GDM1 (cell line): ENCODE results near the gene KPNA4.

Experiments
- DNase-seq: peaks from one replicate; lab custom pipeline; 2025; lab: John Stamatoyannopoulos, UW

KPNA4 gene

GRCh38 chr3:160449636-160450598 is 115.5 kb downstream of the KPNA4 start, which contains the start of gene TRIM59:
Gene TRIM59, minus strand, starts transcription at chr3:160449786. Its CDS starts 10,603 bp downstream, at chr3:160439183.
- DNase-seq = no peak

- no peak for DNase-seq
Observed at GRCh38 chr3:160448845-160449635, 116.3 kb downstream of the KPNA4 start.

GRCh38 chr3:160447544-160447943 is 117.8 kb downstream of the KPNA4 start:
- no peak for DNase-seq

- no peak for DNase-seq
Observed at GRCh38 chr3:160446522-160447056, 118.8 kb downstream of the KPNA4 start.

- DNase-seq = no peak
Observed at GRCh38 chr3:160445854-160446253, 119.5 kb downstream of the KPNA4 start.
